HG03439 (cell line): ENCODE results near the gene NR1D2.
A peak's percentile ranks its signal among the peaks of the same experiment; 100 is the strongest.
"Not testable (repeated sequence)": the region's sequence is repeated elsewhere in the genome, so short reads cannot be mapped to it uniquely, and the experiment has no call there.

Source experiments
- ATAC-seq: cut with Tn5 transposase; IDR thresholded peaks from one replicate; pipeline ENCODE4 v1.9.1; 2021; ENCODE audit warnings: mild to moderate bottlenecking, moderate library complexity; ENCODE audit not compliant: unreplicated experiment

NR1D2 gene

DNA sequence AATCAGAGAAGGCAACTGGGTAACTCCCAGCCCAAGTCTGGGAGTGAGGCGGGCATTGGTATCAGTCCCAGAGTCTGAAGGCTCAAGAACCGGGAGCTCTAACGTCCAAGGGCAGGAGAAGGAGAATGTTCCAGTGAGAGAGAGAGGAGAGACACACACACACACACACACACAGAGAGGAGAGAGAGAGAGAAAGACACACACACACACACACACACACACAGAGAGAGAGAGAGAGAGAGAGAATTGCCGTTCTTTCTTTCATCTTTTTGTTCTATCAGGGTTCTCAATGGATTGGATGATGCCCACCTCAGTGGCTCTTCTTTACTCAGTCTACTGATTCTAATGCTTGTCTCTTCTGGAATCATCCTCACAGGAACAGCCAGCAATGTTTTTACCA, 57.0 kb downstream of the NR1D2 start:
- no peak for ATAC-seq

- ATAC-seq, result no peak
Observed at GRCh38 chr3:24003466-24003865, 58.4 kb downstream of the NR1D2 start.

DNA sequence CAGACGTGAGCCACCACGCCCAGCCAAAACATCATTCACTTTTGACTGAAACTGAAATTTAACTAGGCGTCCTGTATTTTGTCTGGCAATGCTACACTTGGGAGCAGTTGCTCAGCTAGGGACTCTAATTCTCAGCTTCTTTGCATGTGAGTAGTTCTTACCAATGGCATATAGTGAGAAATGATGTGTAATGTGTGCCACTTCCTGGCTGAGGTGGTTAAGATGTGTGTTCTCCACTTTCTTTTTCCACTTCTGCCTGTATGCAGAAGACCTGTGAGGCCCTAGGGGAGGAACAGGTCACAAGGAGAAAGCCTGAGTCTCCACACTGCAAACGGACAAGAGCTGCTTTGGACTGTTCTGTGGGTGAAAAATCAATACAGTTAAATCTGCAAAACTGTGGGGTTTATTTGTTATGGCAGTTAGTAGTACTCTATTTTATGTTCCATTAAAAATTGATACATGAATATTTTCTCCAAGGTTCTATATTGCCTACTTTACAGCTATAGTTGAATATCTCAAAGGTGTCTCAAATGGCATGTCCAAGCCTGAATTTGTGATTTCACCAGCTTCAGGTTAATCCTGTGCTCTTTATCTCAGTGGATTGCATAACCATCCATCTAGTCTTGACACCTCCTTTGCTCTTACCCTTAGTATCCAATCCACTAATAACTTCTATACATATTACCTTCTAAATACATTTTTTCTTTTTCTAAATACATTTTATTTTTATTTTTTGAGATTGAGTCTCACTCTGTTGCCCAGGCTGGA, 59.3 kb downstream of the NR1D2 start:
- ATAC-seq, result peak; percentile 76

DNA sequence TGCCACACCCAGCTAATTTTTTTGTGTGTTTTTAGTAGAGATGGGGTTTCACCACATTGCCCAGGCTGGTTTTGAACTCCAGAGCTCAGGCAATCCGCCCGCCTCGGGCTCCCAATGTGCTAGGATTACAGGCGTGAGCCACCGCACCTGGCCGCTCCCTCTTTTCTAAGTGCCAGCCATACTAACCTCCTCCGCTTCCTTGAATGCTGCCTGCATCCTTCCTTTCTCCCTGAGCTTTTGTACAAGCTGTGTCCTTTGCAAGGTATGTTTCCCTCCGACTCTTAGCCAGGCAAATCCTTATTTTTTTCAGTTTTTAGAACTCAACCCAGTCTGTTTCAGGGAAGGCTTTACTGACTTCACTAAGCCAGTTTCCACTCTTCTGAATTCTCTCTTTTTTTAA, 60.6 kb downstream of the NR1D2 start:
- ATAC-seq, result no peak

DNA sequence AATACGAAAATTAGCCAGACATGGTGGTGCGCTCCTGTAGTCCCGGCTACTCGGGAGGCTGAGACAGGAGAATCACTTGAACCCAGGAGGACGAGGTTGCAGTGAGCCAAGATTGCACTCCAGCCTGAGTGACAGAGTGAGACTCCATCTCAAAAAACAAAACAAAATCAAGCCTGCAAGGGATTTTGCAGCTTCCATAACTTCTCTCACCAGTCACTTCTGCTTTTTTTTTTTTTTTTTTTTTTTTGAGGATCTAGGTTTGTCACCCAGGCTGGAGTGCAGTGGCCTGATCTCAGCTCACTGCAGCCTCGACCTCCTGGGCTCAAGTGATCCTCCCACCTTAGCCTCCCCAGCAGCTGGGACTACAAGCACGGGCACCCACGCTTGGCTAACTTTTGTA, 65.7 kb downstream of the NR1D2 start:
- ATAC-seq, result not testable (repeated sequence)

GRCh38 chr3:24012589-24013269, 67.6 kb downstream of the NR1D2 start:
- ATAC-seq, result no peak

DNA sequence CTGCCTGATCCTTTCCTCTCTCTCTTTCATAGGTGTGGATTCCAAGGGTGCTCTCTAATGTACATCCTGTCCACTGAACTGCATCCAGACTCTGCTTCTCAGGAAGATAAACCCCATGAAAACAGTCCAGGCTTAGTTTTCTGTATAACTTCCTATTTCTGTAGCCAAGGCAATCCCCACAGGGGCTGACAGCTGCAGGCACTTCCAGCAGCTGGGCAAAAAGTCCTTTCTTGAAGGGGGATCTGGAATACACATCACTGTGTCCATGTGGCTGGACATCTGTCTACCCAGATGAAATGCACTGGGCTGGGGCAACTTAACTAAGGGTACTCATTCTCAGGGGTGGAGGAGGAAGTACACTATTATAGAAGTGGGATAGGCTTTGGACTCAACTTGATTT, 72.2 kb downstream of the NR1D2 start:
- ATAC-seq, result no peak

DNA sequence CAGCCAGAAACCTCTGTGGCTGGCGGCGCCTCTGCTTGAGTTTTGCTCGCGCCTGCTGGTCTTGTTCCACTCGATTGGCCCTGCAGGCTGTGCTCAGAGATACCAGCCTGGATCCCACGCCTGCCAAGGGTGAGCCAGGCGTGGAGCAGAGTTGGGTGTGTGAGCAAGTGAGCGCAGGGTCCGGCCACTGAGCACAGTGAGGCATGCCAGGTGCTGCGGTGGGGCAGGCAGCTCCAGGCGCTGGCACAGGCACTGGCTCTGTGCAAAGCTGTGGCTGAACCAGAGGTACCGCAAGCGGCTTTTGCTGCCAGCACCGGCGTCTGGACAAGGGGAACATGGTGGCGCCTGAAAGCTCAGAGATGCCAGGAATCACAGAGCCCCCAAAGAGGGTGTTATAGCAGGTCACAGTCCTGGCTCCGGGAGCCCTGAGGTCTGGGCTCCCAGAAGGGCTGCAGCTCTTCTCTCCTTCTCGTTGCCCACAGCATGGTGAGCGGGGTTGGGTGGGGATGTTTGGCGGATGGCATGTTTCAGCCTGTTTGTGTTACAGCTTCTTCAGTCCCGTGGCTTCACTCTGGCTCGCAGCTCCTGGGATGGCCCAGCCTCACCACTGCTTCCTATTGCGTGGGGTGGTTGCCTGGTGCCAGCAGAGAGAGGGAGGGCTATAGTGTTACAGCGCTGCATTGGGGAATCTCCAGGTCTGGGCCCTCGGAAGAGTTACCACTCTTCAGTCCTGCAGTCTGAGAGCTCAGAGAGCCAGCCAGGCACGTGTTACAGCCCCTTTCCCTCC, 73.9 kb downstream of the NR1D2 start:
- ATAC-seq, result no peak

GRCh38 chr3:24019585-24019984, 74.5 kb downstream of the NR1D2 start:
- ATAC-seq, result no peak

- ATAC-seq, result no peak
Observed at GRCh38 chr3:24020036-24020691, 75.1 kb downstream of the NR1D2 start.

- no peak for ATAC-seq
Observed at GRCh38 chr3:24023197-24023596, 78.1 kb downstream of the NR1D2 start.

DNA sequence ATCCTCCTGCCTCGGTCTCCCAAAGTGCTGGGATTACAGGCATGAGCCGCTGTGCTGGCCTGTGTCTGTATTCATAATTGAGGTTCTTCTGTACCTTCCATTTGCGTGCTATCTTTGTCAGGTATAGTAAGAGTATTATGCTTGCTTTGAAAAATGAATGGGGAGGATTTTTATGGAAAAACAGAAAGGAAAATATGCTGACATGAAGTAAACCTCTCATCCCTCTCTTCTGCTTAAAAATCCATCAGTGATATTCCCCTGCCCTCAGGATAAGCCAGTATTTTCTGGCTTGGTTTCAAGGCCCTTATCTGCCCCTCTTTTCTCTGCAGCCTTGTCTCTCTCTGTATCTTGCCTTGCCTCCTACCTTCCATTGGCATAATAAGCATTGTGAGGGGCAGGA, 80.7 kb downstream of the NR1D2 start:
- ATAC-seq, result no peak

DNA sequence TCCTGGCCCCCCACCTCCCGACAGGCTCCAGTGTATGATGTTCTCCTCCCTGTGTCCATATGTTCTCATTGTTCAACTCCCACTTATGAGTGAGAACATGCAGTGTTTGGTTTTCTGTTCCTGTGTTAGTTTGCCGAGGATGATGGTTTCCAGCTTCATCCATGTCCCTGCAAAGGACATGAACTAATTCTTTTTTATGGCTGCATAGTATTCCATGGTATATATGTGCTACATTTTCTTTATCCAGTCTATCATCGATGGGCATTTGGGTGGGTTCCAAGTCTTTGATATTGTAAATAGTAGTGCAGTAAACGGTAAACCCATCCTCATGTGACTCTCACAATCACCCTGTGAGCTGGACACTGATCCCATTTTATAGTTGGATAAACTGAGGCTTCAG, 81.6 kb downstream of the NR1D2 start:
- not testable (repeated sequence) for ATAC-seq

DNA sequence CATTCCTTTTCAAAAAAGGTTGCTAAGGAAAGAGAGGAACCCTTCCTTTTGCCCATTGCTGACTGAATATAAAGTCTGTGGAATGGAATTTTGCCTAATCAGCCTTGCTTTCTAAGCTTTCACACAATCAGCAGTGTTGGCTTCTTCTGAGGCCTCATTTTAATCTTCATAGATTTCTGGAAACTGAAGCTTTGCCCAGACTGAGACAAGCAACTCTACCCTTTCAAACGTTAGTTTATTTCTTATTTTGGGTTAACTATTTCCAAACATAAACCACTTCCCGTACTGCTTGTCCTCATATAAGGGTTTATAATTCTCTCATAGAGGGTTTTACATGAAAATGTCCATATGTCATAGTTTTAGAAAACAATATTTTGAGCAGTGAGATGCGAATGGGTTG, 82.9 kb downstream of the NR1D2 start:
- no peak for ATAC-seq
